ENCODE results near the gene SLC22A2. TPM values are rescaled to one million over a fixed set of nuclear protein-coding genes. Genes with fewer than 3 reads are reported as not detected.

SLC22A2 gene
- total and polyA plus RNA-seq, 2 donors (not counting 3 experiments of a cell fraction or from before 2014, with no cell fraction given), result not detected

- Histone ChIP-seq H3K9ac (replicated peaks; ENCODE audit: extremely low read depth, insufficient read depth, low read length) (no peak overlapping the region), H3K27me3 (ENCODE audit: control insufficient read depth in 2 of 2, insufficient read depth in 2 of 2, low read length in 2 of 2) (no peaks in the 10 kb centered on the region), H3K27ac (ENCODE audit: insufficient read depth, low read depth, low read length) (no peak overlapping the region), H2AFZ (ENCODE audit: low read depth, low read length) (no peak overlapping the region), H3K36me3 (ENCODE audit: control insufficient read depth in 2 of 2, extremely low read depth in 1 of 2, insufficient read depth in 2 of 2, low read length in 2 of 2) (no peaks in the 10 kb centered on the region), H3K9me3 (replicated peaks; ENCODE audit: control insufficient read depth, insufficient read depth, low read length) (peaks cover 5% of the 10 kb centered on the region), H3K4me3 (replicated peaks in 1 of 3; ENCODE audit: insufficient read depth in 1 of 3, low read depth in 1 of 3, low read length in 3 of 3) (no peak overlapping the region), H3K79me2 (ENCODE audit: control insufficient read depth, insufficient read depth, low read length) (no peaks in the 10 kb centered on the region), H3K4me2 (ENCODE audit: insufficient read depth, low read length) (no peak overlapping the region), H3K4me1 (ENCODE audit: control insufficient read depth, extremely low read depth, insufficient read depth, low read length) (no peaks in the 10 kb centered on the region), H3K9me1 (replicated peaks; ENCODE audit: control insufficient read depth, extremely low read depth, insufficient read depth, low read length) (no peaks in the 10 kb centered on the region), H4K20me1 (replicated peaks; ENCODE audit: control insufficient read depth, extremely low read depth, insufficient read depth, low read length) (no peaks in the 10 kb centered on the region)
- dilution Hi-C loops (cut with MboI; ENCODE audit: extremely low pct_ligation_motif_present, low sequenced_read_pairs) (no loop called here), intact Hi-C loops (cut with micrococcal nuclease) (no loop called here)
- ChIA-PET CTCF (no interaction called here), POLR2A (no interaction called here)
- no peak for TF ChIP-seq CTCF (IDR thresholded peaks at IDR 0.05; ENCODE audit: extremely low read depth in 1 of 2, insufficient read depth in 1 of 2, low read depth in 1 of 2, low read length in 2 of 2)
- no peak for TF ChIP-seq POLR2AphosphoS5 (IDR thresholded peaks at IDR 0.05; ENCODE audit: insufficient read depth, low read depth, low read length)
- no peak for TF ChIP-seq GATA2 (IDR thresholded peaks at IDR 0.05; ENCODE audit: insufficient read depth, insufficient read length, low read depth, low read length)
- TF ChIP-seq JUN (IDR thresholded peaks at IDR 0.05; ENCODE audit: borderline replicate concordance, insufficient read depth, insufficient read length, low read depth), result no peak
- TF ChIP-seq MYC (IDR thresholded peaks at IDR 0.05; ENCODE audit: low read depth, low read length), result no peak
- no peak for TF ChIP-seq MAX (IDR thresholded peaks at IDR 0.05; ENCODE audit: insufficient read depth, insufficient read length)
- no peak for TF ChIP-seq EZH2 (IDR thresholded peaks at IDR 0.05; ENCODE audit: borderline replicate concordance, low read depth, low read length, severe bottlenecking)
- TF ChIP-seq POLR2A (IDR thresholded peaks at IDR 0.05; ENCODE audit: low read depth, low read length), result no peak
- no peak for TF ChIP-seq FOS (IDR thresholded peaks at IDR 0.05; ENCODE audit: borderline replicate concordance, insufficient read depth, low read length)
- BruUV-seq (replicated peaks), result no TSS peak
- no peak for FAIRE-seq
- DNase-seq (ENCODE audit: low read depth, low spot score), result no peak
Measured at GRCh38 chr6:160260367-160260766, 1.7 kb upstream of the SLC22A2 start.

Data from endothelial cell of umbilical vein (primary cell).